K562 (cell line): ENCODE measurements around the gene FTSJ1. TPM values are rescaled to one million over a fixed set of nuclear protein-coding genes. Genes with fewer than 3 reads are reported as not detected.

ENCODE experiments used
- ATAC-seq: fragments of 200-7000 bp; cut with Tn5 transposase; 3 replicates; pipeline ENCODE4 v1.9.1; 2020; ENCODE audit warnings: moderate library complexity
- BruUV-seq: library from RNA; stranded (reverse); fragments of 400-500 nt; replicated peaks from 2 replicates; lab custom pipeline; 2021; lab: Mats Ljungman, UMichigan
- CTCF ChIA-PET: fragments of 300-600 bp; formaldehyde crosslinking; extraction: SDS; loops from one replicate; lab custom pipeline; 2021; ENCODE audit warnings: low intra/inter-chr PET ratio; lab: Yijun Ruan, JAX
- POLR2A ChIA-PET: fragments of 300-600, 350-650 bp; sonication (Branson Sonifier 250); formaldehyde crosslinking; extraction: SDS; loops from one replicate; lab custom pipeline; 2021; ENCODE audit warnings: antibody characterized with exemption, inconsistent platforms; lab: Yijun Ruan, JAX
- DNase-seq, 4 experiments: peaks; one replicate each; pipeline versions ENCODE4 v3.0.0 to v3.0.0-alpha.2; 2011 to 2018; ENCODE audit warnings: low spot score in 3 of 4, mixed read lengths in 3 of 4; ENCODE audit errors: extremely low read depth in 1 of 4
- FAIRE-seq: peaks from 2 replicates; lab custom pipeline; 2011; peaks lifted over from hg19 to GRCh38; lab: Jason Lieb, UNC
- H2AFZ ChIP-seq: 2 replicates; pipeline ENCODE4 v1.6.0; 2011; ENCODE audit warnings: low read depth, low read length, control low read depth, inconsistent platforms
- H3K27ac ChIP-seq: fragments of 200-600 bp; 3 replicates; pipeline ENCODE4 v1.8.0; 2011; ENCODE audit warnings: low read depth, mild to moderate bottlenecking, control low read depth, inconsistent platforms, low read length, moderate library complexity, mixed read lengths; ENCODE audit errors: extremely low read depth
- H3K27me3 ChIP-seq, 2 experiments: fragments of 300-600 bp in 1 of 2; 2 replicates in 1 of 2; 3 replicates in 1 of 2; pipeline versions ENCODE4 v1.6.0 to v1.8.0; 2011; ENCODE audit warnings: inconsistent platforms in 2 of 2, low read length in 2 of 2, mild to moderate bottlenecking in 1 of 2, mixed read lengths in 1 of 2, moderate library complexity in 1 of 2; ENCODE audit not compliant: control insufficient read depth in 2 of 2, insufficient read depth in 2 of 2
- H3K36me3 ChIP-seq: fragments of 300-600 bp; 3 replicates; pipeline ENCODE4 v1.8.0; 2011; ENCODE audit warnings: mild to moderate bottlenecking, low read length, inconsistent platforms; ENCODE audit not compliant: control insufficient read depth, insufficient read depth
- H3K4me1 ChIP-seq, 2 experiments: fragments of 200-600 bp in 1 of 2; replicated peaks in 1 of 2; 2 replicates in 1 of 2; 3 replicates in 1 of 2; pipeline versions ENCODE4 v1.5.1 to v1.8.0; 2011; ENCODE audit warnings: inconsistent platforms in 2 of 2, low read length in 2 of 2, mild to moderate bottlenecking in 1 of 2, mixed read lengths in 1 of 2, moderate library complexity in 1 of 2; ENCODE audit not compliant: control insufficient read depth in 2 of 2, insufficient read depth in 2 of 2
- H3K4me2 ChIP-seq: 2 replicates; pipeline ENCODE4 v1.6.1; 2011; ENCODE audit warnings: low read length, control low read depth, inconsistent platforms, mixed read lengths; ENCODE audit not compliant: insufficient read depth
- H3K4me3 ChIP-seq: fragments of 200-600 bp; sonication (generic), shearing (Covaris generic); 2 replicates; pipeline ENCODE4 v1.5.1; 2016; ENCODE audit warnings: control low read depth, inconsistent platforms
- H3K79me2 ChIP-seq: fragments of 200-600 bp; 3 replicates; pipeline ENCODE4 v1.8.0; 2011; ENCODE audit warnings: low read length, inconsistent platforms; ENCODE audit not compliant: control insufficient read depth, insufficient read depth
- H3K9ac ChIP-seq, 2 experiments: 2 replicates each; pipeline versions ENCODE4 v1.6.0 to v1.6.1; 2011; ENCODE audit warnings: low read depth in 2 of 2, low read length in 2 of 2, control low read depth in 1 of 2, inconsistent platforms in 1 of 2, mild to moderate bottlenecking in 1 of 2, mixed read lengths in 1 of 2; ENCODE audit not compliant: insufficient read depth in 1 of 2
- H3K9me1 ChIP-seq: one replicate; pipeline ENCODE4 v1.6.0; 2011; ENCODE audit warnings: inconsistent platforms, mild to moderate bottlenecking, low read length, moderate library complexity; ENCODE audit not compliant: control insufficient read depth, insufficient read depth
- H3K9me3 ChIP-seq: replicated peaks from 2 replicates; pipeline ENCODE4 v1.5.1; 2011; ENCODE audit warnings: low read depth, low read length, inconsistent platforms; ENCODE audit not compliant: control insufficient read depth, insufficient read depth
- H4K20me1 ChIP-seq: replicated peaks from 2 replicates; pipeline ENCODE4 v1.6.1; 2011; ENCODE audit warnings: low read length, inconsistent platforms, mixed read lengths; ENCODE audit not compliant: control insufficient read depth, insufficient read depth
- ARID4B ChIP-seq: sonication (generic); formaldehyde crosslinking; IDR thresholded peaks from 2 replicates; pipeline ENCODE4 v1.8.0; 2022; ENCODE audit warnings: mild to moderate bottlenecking, missing genetic modification reagents
- CTCF ChIP-seq, 3 experiments: IDR thresholded peaks in 2 of 3; conservative IDR thresholded peaks in 1 of 3; 2 replicates each; pipeline ENCODE4 v1.5.1; 2011 to 2012; ENCODE audit warnings: low read length in 3 of 3, mild to moderate bottlenecking in 3 of 3, control low read depth in 2 of 3, improper control_type of control experiment in 1 of 3, inconsistent platforms in 1 of 3, low read depth in 1 of 3, mixed read lengths in 1 of 3, moderate library complexity in 1 of 3; ENCODE audit not compliant: insufficient read depth in 2 of 3
- KLF10 ChIP-seq: fragments of 250-450 bp; sonication (Bioruptor Pico); IDR thresholded peaks from 2 replicates; pipeline ENCODE4 v1.6.1; 2021; ENCODE audit warnings: matching md5 sums
- RBFOX2 ChIP-seq: fragments of 200-400 bp; formaldehyde crosslinking; IDR thresholded peaks from 2 replicates; pipeline ENCODE4 v1.6.1; 2017; ENCODE audit warnings: low read depth, mild to moderate bottlenecking, low read length, moderate library complexity
- RFX1 ChIP-seq: fragments of 450-650 bp; IDR thresholded peaks from 2 replicates; pipeline ENCODE4 v1.6.1; 2016; ENCODE audit warnings: mild to moderate bottlenecking, moderate library complexity
- SMAD1 ChIP-seq: fragments of 150-350 bp; IDR thresholded peaks from 2 replicates; pipeline ENCODE4 v1.6.1; 2014; ENCODE audit warnings: low read length, low read depth; ENCODE audit not compliant: partially characterized antibody
- USF1 ChIP-seq: sonication (generic); formaldehyde crosslinking; IDR thresholded peaks from 2 replicates; pipeline ENCODE4 v1.9.0; 2022; ENCODE audit warnings: mild to moderate bottlenecking, missing genetic modification reagents
- WGBS: fragments of 100-300 bp; shearing (Covaris generic); methylation state at CpG from one replicate; pipeline ENCODE4 v1.1.6; 2016; ENCODE audit warnings: low coverage, mixed read lengths; ENCODE audit not compliant: insufficient coverage; ENCODE audit errors: missing lambda C conversion rate; 5-methylcytosine and 5-hydroxymethylcytosine counted together
- in situ Hi-C: fragments of 300-500 bp; cut with MboI; formaldehyde crosslinking; loops from 4 replicates; pipeline ENCODE4 v1.15.0; 2018; ENCODE audit warnings: inconsistent platforms, mixed read lengths
- intact Hi-C: fragments of 100-400 bp; cut with micrococcal nuclease; formaldehyde crosslinking; loops from 2 replicates; pipeline ENCODE4 v1.14.2; 2022
- polyA plus RNA-seq, 8 experiments: library from polyadenylated mRNA; depleted of rRNA in 4 of 8; stranded (reverse) in 5 of 8; unstranded in 3 of 8; fragments of >200 nt; fragmentation: Nextera tagmentation in 2 of 8; fragmentation: Illumina TruSeq in 1 of 8; extraction: Ambion mirVana in 2 of 8; extraction: Trizol in 1 of 8; gene quantifications; 2 replicates each; pipeline versions ENCODE4 v1.2.1 to v1.2.3, GENCODE V29; 2011 to 2014; ENCODE audit warnings: inconsistent platforms in 1 of 8, missing spikeins in 1 of 8
- total RNA-seq, 7 experiments: library from RNA; depleted of rRNA in 6 of 7; stranded (reverse); fragments of >200 nt in 6 of 7; fragmentation: Illumina TruSeq in 2 of 7; extraction: Trizol in 2 of 7; gene quantifications; 2 replicates each; pipeline versions ENCODE4 v1.2.1 to v1.2.3, GENCODE V29; 2011 to 2021; ENCODE audit warnings: low replicate concordance in 1 of 7

FTSJ1 gene
- total and polyA plus RNA-seq, 9 of the 15 experiments (the other 6 are each of a cell fraction or from before 2014, with no cell fraction given), result 12.2 to 95.6 (median 71.6) TPM

GRCh38 chrX:48466696-48467095 is 9.3 kb upstream of the FTSJ1 start:
- no peak overlapping the region for H2AFZ ChIP-seq
- H3K27me3 ChIP-seq, result no peaks in the 10 kb centered on the region
- H3K4me2 ChIP-seq, result peak overlapping the region; percentile 94
- no peak overlapping the region for H3K27ac ChIP-seq
- ATAC-seq (peak; percentile 35), FAIRE-seq (no peak), DNase-seq (peak; percentile 37 to 56 (median 46))
- TF ChIP-seq CTCF (IDR thresholded peaks at IDR 0.05 in 2 of 3, conservative IDR thresholded peaks at IDR 0.05 in 1 of 3; ENCODE audit: insufficient read depth in 2 of 3, low read depth in 1 of 3, low read length in 3 of 3), result peak; percentile 23 to 37 (median 36); a peak in 3 of 6 replicates
- no peak for TF ChIP-seq RFX1
- peak; percentile 48 for TF ChIP-seq RBFOX2
- no peak for TF ChIP-seq KLF10 (CRISPR knock-in tag)
- 0 out of 2 replicates have a peak, but pooled peaks have one; percentile 23 for TF ChIP-seq USF1
- 0 out of 2 replicates have a peak, but pooled peaks have one; percentile 30 for TF ChIP-seq ARID4B
- no peak for TF ChIP-seq SMAD1
- no peaks in the 10 kb centered on the region for H3K9me1 ChIP-seq
- peaks cover 28 to 47% of the 10 kb centered on the region in 2 experiments; a peak in 4 of 5 replicates for H3K4me1 ChIP-seq
- peak overlapping the region; percentile 78 for H3K4me3 ChIP-seq
- peaks cover 46% of the 10 kb centered on the region for H3K36me3 ChIP-seq
- ChIA-PET POLR2A (interaction anchor here (0.6 to 1.1 kb wide), 3 partner anchors 14 to 108 kb away, joined by 3 to 4 read pairs (median 3); partner anchors contain the start of gene RBM3), CTCF (no interaction called here)
- no peaks in the 10 kb centered on the region for H4K20me1 ChIP-seq
- intact Hi-C loops, result loop anchor here (5.0 kb wide), 1 partner anchor 209 kb away; the partner anchor contains the start of gene SSX1
- BruUV-seq, result no TSS peak
- peaks cover 61% of the 10 kb centered on the region for H3K79me2 ChIP-seq
- WGBS, result 67% methylated on average over 8 of the region's 10 CpGs
- in situ Hi-C loops, result no loop called here
- H3K9me3 ChIP-seq, result no peaks in the 10 kb centered on the region
- peak overlapping the region in 1 of 2 experiments; percentile 94; a peak in 2 of 4 replicates for H3K9ac ChIP-seq
